Measurements from ENCODE around the gene AP1M1.

AP1M1 gene

GRCh38 chr19:16208847-16209665 is 11.3 kb downstream of the AP1M1 start:
- DNase-seq = no peak

DNA sequence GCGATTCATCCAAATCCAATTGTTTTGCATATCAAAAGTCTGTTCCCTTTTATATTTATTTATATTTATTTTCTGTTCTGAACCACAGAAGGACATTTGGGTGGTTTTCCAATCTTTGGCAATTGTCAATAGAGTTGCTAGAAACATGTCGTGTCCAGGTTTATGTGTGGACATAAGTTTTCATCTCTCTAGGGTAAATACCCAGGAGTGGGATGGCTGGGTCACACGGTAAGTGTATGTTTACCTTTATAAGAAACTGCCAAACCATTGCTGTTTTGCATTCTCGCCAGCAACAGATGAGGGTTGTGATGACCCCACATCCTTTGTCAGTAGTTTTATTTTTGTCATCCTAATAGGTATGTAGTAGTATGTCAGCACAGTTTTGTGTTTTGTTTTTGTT is 12.5 kb downstream of the AP1M1 start:
- no peak for DNase-seq

DNA sequence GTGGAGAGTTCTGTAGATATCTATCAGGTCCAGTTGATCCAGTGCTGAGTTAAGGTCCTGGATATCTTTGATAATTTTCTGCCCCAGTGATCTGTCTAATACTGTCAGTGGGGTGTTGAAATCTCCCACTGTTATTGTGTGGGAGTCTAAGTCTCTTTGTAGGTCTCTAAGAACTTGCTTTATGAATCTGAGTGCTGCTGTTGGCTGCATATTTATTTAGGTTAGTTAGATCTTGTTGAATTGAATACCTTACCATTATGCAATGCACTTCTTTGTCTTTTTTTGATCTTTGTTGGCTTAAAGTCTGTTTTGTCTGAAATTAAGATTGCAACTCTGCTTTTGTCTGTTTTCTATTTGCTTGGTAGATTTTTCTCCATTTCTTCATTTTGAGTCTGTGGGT is 15.4 kb downstream of the AP1M1 start:
- DNase-seq = no peak

- no peak for DNase-seq
Measured at GRCh38 chr19:16216744-16217670, 19.3 kb downstream of the AP1M1 start.

- DNase-seq = no peak
Measured at GRCh38 chr19:16217716-16218451, 20.2 kb downstream of the AP1M1 start.

GRCh38 chr19:16218851-16219250 is 21.1 kb downstream of the AP1M1 start:
- no peak for DNase-seq

- no peak for DNase-seq
Measured at GRCh38 chr19:16222806-16223205, 25.1 kb downstream of the AP1M1 start.

- no peak for DNase-seq
Measured at GRCh38 chr19:16223746-16224145, 26.0 kb downstream of the AP1M1 start.

GRCh38 chr19:16224293-16225045 is 26.8 kb downstream of the AP1M1 start:
- DNase-seq = no peak

GRCh38 chr19:16225279-16226183 is 27.8 kb downstream of the AP1M1 start:
- DNase-seq = no peak

DNA sequence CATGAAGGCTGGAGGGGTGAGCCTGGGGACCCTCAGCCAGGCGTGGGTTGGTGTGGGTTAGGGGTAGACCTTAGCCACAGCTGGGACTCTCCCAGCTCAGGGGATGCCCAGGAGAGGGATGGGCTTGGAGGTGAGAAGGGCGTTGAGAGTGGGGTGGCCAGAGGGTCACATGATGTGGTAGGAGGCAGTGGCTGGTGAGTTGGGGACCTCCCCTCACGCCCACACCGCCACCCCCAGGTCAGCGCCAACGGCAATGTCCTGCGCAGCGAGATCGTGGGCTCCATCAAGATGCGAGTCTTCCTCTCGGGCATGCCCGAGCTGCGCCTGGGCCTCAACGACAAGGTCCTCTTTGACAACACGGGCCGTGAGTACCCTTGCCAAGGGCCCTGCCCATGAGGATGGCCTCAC is 28.5 kb downstream of the AP1M1 start:
- no peak for DNase-seq

- DNase-seq = no peak
Measured at GRCh38 chr19:16226878-16227836, 29.4 kb downstream of the AP1M1 start.

- no peak for DNase-seq
Measured at GRCh38 chr19:16227837-16228636, 30.3 kb downstream of the AP1M1 start.

- no peak for DNase-seq
Measured at GRCh38 chr19:16228637-16229321, 31.1 kb downstream of the AP1M1 start.

GRCh38 chr19:16229322-16229641 is 31.6 kb downstream of the AP1M1 start:
- no peak for DNase-seq

DNA sequence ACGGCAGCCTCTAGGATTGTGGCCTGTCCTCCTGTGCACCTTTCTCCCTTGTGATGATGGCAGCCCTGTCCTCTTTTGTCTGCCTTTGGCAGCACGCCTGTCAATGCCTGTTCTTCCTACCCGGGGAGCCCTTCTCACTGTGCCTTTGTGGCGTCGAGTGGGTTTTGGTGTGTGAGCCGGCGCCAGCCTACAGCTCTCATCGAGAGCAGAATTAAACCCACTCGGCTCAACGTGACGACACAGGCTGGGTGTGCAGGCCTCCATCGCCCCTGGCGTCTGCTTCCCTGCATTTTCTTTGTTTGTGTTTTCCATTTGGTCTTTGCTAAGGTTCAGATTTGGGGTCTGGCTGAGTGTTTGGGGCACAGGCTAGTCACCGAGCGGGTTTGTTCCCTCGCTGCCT is 34.4 kb downstream of the AP1M1 start:
- no peak for DNase-seq

DNA sequence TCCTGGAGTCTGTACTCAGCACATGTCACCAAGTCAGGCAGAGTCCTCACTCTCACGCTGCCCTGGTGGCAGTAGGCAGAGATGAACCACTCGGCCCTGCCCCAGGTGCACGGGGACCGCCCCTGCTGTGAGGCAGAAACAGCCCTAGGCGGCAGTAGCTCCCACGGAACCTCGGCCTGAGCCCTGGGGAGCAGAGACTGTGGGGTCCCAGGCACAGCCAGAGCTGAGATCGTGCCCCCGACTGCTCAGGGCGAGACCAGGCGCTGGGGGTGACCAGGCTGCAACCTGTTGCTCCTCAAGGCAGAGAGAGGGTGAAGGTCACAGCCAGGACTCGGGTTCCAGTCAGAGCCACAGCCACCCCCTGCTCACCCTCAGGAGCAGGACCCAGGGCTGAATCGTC is 34.9 kb downstream of the AP1M1 start:
- no peak for DNase-seq

- DNase-seq = no peak
Measured at GRCh38 chr19:16233081-16233776, 35.5 kb downstream of the AP1M1 start.

All from fibroblast of skin of right quadriceps (primary cell).